ENCODE data around the gene PRG2. TPM values are rescaled to one million over a fixed set of nuclear protein-coding genes. Genes with fewer than 3 reads are reported as not detected.

PRG2 gene
- total RNA-seq, 1 experiment from 2014 or later = not detected

DNA sequence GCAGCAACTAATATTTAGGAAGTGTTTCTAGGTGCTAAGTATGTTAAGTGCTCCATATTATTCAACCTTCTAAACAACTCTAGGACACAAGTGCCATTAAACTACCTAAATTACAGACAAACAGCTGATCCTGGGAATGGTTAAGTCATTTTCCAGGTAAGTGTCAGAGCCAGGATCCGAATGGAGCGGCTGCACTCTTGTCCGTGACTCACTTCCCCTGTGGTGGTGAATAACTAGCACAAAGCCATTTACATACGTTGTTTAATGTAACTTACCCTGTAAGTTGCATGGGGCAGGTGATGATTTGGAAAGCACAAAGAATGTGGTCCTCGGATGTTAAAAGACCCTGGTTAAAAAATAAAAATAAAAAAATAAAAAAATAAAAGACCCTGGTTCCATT lies 8.8 kb upstream of the PRG2 start:
- no peak for DNase-seq (ENCODE audit: extremely low read depth, low read depth)

DNA sequence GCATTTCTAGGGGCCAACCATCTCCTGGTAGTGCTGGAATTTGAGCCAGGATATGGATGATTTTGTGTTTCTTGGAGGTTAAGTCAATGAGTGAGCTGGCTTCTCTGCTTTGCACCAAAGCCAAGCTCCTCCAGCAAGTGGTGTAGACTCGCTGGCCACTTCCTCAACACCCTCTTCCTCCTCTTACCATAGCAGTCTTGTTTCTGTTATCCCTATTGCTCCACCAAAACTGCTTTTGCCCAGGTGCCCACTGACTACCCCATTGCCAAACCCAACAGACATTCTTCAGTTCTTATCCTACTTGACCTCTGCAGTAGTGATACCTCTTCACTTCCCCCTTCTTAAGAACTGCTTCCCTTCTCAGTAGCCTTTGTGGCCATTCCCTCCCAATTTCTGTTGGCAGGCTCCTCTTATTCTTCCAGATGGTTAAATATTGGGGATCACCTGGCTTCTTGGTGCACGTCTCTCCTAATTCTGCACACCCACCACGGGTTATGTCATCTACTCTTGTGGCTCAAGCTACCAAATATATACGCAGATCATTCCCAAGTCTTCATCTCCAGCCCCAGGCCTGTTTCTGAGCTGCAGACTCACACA lies 7.0 kb upstream of the PRG2 start:
- no peak for DNase-seq (ENCODE audit: extremely low read depth, low read depth)

DNA sequence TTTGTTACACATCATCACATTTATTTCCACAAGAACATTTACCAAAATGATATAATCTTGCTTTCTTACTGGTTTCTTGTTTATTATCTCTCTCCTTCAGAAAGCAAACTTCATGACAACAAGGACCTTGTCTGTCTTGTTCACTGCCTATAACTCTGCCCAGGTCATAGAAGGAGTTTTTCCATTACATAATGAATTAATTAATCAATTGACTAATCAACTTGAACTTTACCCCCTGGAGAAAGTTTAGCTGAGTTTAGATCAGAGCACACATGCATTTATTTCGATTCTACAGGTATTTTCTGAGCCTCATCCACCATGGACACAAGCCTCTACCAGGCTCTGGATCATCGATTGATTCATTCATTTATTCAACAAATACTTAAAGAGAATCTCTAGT lies 6.3 kb upstream of the PRG2 start:
- no peak for DNase-seq (ENCODE audit: extremely low read depth, low read depth)

DNA sequence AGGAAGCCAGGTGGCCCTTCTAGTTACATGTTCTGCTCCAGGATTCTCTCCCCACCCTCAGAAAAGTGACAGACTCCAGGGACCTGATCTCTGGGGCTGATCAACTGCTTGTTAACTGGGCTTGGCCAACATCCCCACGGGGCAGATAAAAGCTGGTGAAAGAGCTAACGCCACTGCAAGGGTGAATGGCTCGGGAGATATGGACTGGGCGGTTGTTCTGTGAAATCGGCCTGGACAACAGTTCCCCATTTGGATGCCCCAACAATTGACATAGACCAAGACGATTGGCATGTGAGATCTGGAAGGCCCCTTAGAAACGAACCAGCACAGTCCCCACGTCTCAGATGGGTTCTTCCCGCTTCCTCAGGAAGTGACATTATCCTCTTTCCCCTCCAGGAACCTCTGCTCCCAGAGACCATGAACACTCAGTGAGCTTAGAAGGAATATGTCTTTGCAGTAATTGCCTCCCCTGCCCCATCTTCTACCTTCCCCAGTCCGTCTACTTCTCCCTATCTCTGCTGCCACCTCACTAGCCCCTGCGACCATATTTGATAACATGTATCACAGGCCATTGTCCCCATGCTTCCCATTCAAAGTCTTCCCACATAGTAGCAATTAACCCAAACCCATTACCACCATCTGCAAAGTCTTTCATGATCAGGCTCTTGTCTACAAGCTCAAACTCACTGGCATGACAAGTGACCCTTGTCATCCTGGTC lies 5.6 kb upstream of the PRG2 start:
- DNase-seq (ENCODE audit: extremely low read depth, low read depth) = no peak

DNA sequence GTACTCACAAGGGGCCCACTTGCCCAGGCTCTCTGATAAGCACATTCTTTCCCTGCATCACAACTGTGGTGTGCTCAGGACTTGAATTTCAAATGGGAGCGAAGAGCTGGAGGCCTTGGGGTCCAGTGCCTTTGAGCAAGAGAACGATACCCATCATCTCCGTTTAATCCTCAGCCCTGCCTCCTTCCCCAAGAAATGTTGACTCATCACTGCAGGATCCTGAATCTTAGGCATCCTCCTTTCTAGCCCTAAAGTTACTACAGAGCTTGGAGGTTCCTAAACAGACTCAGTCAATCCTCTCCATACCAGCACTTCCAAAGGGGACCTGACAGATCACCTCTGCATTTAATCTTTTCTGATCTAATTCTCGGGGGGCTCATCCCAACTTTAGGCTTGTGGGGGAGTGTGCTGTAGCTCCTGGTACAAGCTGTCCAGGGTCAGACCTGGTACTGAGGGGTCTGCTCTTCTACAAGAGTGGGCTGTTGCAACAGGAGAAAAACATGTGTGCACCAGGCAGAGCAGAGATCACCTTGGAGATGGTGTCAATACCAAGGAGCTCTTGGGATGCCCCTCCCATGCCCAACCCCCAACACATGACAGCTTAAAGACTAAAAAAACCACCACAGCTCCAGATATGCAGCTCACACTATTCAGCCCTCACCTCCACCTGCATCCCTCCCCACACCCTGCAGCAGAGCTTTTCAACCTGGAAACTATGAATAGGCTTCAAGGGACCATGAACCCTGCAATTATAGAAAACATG lies 3.9 kb upstream of the PRG2 start:
- DNase-seq (ENCODE audit: extremely low read depth, low read depth) = no peak

DNA sequence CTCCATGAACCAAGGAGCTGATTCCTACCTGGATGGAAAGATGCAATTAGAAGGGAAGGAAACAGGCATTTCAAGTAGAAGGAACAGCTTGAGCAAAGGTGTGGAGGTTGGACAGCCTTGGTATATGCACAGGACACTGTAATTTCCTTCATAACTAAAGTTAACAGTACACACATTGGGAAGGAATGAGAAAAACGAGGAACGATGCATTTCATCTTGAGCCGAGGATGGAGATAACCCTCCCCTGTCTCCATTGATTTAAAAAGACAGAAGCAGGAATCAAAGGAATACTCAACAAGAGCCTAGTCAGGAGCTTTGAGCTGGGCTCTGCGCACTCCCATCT lies 2.3 kb upstream of the PRG2 start:
- no peak for DNase-seq (ENCODE audit: extremely low read depth, low read depth)

DNA sequence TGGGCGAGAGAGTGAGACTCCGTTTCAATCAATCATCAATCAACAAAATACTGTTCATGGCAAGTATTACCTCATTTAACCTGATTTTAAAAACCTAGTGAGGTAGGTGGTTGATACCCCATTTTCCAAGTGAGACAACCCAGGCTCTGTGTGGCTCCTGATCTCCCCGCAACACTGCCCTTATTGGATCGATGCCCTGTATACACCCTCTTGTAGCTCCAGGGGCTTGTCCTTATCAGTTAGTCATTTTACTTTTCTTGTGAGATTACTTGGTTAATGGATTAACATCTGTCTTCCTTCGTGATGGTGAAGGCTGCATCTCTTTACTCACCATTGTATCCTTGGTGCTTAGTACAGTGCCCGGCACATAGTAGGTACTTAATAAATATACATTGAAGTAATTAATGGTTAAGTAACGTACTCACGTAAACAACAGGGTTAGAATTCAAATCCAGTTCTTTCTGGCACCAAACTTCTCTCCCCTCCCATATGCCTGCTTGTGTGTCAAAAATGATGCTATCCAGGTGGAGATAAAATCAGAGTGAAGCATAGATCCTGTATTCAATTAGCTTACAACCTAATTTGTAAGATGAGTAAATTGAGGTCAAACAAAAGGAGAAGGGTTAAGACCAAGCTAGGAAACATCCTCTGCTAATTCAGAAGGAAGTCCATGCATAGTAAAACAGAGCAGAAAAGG lies 1.8 kb upstream of the PRG2 start:
- no peak for DNase-seq (ENCODE audit: extremely low read depth, low read depth)

DNA sequence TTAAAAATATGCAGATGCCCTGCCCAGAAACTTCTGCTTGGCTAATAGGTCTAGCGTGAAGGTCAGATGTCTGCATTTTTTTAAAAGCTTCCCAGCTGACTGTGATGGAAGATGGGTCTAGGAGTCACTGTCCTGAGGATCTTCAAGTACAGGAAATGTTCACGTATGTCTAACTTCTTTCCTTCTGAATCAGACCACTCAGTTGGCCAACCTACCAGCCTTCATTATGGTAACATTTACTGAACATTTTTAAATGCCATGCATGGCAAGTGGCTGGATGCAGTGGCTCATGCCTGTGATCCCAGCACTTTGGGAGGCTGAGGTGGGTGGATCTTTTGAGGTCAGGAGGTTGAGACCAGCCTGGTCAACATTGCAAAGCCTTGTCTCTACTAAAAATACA lies 1.1 kb upstream of the PRG2 start:
- no peak for DNase-seq (ENCODE audit: extremely low read depth, low read depth)

DNA sequence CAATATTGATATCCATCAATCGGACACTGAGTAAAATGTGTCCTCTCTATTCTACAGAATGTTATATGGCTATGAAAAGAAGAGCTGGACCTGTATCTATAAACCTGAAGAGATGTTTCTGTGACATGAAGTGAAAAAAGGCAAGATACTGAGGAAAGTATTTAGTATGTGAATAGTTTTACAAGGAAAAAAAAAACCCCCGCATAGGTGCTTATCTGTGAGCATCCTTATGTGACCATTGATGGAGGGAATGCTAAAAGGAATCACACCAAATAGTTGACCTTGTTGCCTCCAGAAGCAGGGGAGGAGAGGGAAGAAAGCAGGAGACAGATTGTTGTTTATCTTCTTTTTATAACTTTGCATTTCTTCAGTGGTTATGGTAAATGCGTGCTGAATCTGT lies 661 bp upstream of the PRG2 start:
- DNase-seq (ENCODE audit: extremely low read depth, low read depth) = no peak

DNA sequence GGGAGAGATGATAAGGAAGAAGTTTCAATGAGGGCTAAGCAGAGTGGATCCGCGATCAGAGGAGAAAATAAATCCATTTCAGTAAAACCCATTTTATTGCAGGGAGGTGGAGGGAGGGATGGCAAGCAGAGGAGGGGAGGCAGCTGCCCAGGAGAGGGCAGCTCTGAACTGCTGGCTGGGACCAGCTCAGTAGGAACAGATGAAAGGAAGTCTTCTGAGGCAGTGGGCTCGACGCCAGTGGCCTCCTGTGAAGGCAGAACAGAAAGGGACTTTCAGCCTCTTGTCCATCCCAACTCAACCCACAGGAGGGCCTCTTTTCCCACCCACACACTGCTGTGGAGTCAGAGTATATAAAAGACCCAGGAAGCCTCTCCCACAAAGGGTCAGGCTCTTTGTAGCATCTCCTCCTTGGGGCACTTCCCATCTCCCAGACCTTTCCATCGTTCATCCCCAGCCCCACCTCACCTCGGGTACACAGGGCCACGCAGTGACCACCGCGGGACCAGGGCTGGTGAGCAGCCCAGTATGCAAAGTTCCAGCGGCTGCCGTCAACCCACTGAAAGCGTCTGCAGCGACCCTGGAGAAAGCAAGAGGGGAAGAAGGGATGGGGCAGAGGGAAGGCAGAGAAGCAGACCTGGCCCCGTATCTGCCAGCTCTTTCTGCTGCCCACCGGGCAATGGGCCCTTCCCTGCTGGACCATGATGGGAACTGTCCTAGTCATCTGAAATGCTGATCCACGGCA lies 3.0 kb downstream of the PRG2 start:
- no peak for DNase-seq (ENCODE audit: extremely low read depth, low read depth)

DNA sequence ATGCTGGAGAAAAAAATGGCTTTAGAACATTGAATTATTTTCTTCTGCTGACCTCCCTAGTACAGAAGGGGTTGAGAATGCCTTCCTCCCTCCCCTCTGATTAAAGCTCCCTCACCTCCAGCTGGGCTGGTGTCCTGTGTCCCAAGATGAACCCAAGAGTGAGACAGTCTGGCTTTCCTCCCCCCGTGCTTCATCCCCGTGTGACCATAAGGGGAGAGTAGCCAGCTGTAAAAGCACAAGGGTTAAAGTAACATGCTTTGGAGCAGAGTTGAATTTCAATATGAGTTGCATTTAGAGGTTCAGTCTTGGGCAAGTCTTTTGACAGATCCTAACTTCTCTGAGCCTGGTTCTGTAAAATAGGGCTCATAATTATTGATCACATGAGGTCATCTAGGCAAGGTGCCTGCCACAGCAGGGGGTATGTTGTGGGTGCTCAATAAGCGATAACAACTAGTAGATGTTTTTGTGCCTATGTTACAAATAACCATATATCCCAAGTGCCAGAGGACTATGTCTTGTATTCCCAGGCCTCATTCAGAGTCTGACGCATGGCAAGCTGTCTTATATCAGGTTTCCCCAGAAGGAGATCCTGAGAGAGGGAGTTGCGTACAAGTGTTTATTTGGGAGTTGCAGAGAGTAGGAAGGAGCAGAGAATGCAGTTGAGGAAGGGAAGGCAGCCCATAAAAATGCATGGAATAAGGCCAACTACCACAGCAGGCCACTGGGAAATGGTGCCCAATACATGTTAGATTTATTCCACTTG lies 4.1 kb downstream of the PRG2 start:
- no peak for DNase-seq (ENCODE audit: extremely low read depth, low read depth)

DNA sequence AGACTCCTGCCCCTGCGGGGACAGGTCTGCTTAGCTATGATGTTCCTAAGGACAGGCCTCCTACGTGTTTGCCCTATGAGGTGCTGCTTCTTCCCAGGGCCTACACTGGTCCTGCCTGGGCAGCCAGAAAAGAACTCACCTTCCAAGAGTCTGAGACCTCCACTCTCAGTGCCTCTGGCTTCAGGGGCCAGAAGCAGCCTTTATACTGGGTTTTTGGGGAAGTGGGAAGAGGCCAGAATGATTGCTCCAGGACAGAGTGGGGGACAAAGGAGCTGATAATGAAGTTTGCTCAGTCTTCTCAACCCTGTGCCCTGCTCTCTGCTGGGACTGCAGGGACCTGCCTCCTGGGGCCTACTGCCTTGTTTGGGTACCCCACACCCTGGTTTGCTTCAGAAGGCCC lies 9.5 kb downstream of the PRG2 start, which contains the start of gene PRG3:
Gene PRG3, minus strand, starts transcription at position 176 of the 400 bp plus-strand sequence. CDS start 442 bp downstream, outside the sequence.
- DNase-seq (ENCODE audit: extremely low read depth, low read depth) = no peak

DNA sequence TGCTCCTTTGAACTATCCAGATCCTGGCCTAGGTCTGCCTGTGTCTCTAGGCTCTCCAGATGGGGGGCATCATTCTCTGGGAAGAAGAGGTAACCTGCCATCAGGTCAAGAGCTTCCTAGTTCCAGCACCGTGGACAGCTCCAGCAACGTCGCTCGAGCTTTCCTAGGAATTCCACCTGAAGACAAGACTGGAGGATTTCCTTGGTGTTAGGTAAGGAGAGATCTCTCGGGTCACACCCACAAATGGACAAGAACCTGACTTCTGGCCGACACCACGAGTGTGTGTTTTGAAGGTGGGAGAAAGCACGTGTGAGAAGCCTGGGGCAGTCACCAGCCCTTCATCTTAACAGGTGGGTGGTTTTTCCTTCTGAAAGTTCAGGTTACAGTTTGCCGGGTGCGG lies 10.7 kb downstream of the PRG2 start:
- peak; percentile 2 for DNase-seq (ENCODE audit: extremely low read depth, low read depth)

DNA sequence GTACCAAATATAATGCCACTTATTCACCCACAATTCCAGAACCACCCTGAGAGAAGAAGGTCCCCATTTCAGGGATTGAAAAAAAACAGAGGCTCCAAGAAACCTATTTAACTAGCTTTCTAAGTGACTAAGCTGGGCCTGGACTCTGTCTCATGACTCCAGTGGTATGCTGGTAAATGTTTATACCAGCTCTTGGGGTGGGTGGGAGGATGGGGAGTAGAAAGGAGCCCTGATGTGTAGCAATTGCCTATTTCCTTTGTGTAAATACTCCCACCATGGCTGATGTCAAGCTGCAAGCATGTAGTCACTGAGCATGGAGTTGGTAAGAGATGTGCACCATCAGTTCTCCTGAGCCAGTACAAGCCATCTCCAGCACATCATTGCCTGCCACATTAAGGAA lies 12.3 kb downstream of the PRG2 start:
- no peak for DNase-seq (ENCODE audit: extremely low read depth, low read depth)

DNA sequence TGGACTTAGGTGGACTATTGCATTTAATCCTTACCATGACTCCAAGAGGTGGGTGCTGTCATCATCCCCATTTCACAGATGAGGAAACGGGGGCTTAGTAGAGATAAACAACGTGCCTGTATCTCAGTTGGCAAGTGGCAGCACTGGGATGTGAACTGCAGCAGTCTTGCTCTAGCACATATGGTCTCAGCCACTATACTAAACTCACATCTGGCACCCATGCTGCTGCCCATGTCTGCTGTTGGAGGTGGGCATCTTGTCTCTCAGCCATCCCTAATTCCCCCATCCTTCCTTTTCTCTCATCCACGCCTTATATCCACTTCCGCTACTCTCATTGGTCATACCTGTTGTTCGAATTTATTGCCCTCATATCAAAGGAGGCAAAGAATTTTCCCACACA lies 13.3 kb downstream of the PRG2 start:
- no peak for DNase-seq (ENCODE audit: extremely low read depth, low read depth)

DNA sequence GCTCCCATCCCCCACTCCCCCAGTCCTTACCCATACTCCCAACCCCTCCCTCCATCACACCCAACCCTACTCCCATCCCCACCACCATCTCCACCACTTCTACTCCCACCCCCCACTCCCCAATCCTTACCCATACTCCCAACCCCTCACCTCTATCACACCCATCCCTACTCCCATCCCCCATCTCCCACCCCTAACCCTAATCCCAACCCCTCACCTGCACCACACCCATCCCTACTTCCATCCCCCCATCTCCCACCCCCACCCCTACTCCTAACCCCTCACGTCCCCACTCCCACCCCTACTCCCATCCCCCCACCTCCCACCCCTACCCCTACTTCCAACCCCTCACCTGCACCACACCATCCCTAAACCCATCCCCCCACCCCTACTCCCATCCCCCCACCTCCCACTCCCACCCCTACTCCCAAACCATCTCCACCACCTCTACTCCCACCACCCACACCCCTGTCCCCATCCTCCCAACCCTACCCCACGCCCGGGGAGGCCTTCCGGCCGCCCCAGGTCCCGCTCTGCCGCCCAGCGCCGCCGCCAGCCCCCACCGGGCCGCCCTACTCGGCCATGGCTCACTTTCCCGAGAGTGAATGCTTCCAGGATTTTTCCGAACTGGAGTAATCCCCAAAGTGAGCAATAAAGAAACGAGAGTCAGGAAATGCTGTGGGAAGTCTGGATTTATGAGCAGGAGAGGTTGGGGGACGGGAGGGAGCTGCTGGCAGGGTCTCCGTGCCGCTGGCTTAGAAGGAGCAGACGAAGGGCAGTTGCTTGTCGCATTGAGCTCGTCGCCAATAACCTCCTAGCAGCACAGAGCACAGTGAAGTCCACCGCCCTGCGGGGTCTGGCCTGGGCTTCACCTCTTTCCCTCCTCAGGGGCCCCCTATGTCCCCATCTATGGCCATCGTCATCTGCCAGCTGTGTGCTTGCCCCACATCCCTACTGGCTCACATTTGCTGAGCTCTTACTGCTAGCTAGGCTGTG lies 14.1 kb downstream of the PRG2 start:
- no peak for DNase-seq (ENCODE audit: extremely low read depth, low read depth)

DNA sequence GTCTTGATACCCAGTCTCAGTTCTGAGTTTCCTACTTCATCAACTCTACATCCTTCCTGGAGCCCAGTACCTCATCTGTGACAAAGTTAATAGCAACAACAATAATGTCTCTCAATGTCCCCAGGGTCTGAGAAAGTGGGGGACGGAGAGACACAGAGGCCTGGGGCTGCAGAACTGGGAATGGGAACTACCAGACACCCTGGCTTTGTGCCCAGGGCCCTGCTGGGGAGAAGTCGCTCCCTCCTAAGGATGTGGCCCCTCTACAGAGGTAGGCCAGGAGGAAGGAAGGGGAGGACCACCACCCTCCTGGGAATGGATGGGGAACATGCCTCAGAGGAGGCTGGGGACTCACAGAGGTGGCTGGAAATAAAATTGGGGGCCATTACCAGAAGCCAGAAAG lies 15.0 kb downstream of the PRG2 start:
- no peak for DNase-seq (ENCODE audit: extremely low read depth, low read depth)

DNA sequence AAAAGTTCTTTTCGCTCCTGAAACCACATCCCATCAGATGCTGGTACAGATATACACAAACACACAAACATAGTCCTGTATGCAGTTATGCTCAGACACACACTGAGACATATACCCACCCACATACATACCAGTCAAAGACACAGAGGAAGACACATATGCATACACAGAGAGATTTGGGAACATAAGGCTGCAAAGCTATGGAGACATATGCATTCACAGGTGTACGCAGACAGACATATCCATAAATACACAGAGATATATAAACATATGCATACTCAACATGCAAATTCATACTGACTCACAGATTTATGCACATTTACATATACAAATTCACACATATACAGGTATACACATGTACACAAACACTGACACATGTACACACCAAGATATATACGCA lies 15.5 kb downstream of the PRG2 start:
- DNase-seq (ENCODE audit: extremely low read depth, low read depth) = no peak

DNA sequence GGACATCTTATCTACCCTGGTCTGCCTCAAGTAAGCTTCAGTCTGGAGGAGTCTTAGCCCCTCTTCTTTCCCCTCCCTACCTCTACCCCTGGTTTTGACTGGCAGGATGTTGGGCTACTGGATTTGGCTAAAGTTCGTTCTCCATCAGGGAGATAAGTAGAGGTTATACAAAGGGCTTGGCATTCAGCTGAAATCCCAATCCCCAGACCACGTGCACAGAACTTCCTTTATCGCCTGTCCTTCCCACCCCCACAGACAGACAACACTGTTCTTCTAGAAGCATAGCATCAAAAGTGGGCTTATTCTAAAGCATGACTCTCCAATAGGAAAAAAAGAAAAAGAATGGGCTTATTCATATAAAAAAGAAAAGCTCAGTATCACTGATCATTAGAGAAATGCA lies 17.3 kb downstream of the PRG2 start:
- no peak for DNase-seq (ENCODE audit: extremely low read depth, low read depth)

All from NCI-H460 (cell line).